Suprapubic skin (tissue), 4 donors: Measurements from ENCODE around the gene SHMT2. TPM values are rescaled to one million over a fixed set of nuclear protein-coding genes. Genes with fewer than 3 reads are reported as not detected.

ENCODE experiments used
- DNase-seq, 2 donors: peaks; one replicate each; pipeline ENCODE4 v3.0.0-alpha.2; 2019; ENCODE audit warnings: low spot score in 2 of 2
- H3K27ac ChIP-seq: fragments of 200-600 bp; sonication (generic); one replicate; pipeline ENCODE4 v1.5.1; 2019
- H3K27me3 ChIP-seq: fragments of 200-600 bp; sonication (generic); one replicate; pipeline ENCODE4 v1.5.1; 2019
- H3K36me3 ChIP-seq: fragments of 200-600 bp; sonication (generic); one replicate; pipeline ENCODE4 v1.5.1; 2019
- H3K4me1 ChIP-seq: fragments of 200-600 bp; sonication (generic); one replicate; pipeline ENCODE4 v1.5.1; 2019
- H3K4me3 ChIP-seq: fragments of 200-600 bp; sonication (generic); one replicate; pipeline ENCODE4 v1.5.1; 2019; ENCODE audit warnings: mild to moderate bottlenecking
- H3K9me3 ChIP-seq: fragments of 200-600 bp; sonication (generic); one replicate; pipeline ENCODE4 v1.5.1; 2019
- CTCF ChIP-seq, 2 donors: fragments of 200-600 bp in 1 of 2; fragments of 450-650 bp in 1 of 2; sonication (generic) in 1 of 2; IDR thresholded peaks; one replicate each; pipeline ENCODE4 v1.5.1; 2016 to 2019; ENCODE audit warnings: antibody characterized with exemption in 2 of 2, mild to moderate bottlenecking in 1 of 2, moderate library complexity in 1 of 2
- EP300 ChIP-seq: sonication (generic); formaldehyde crosslinking; IDR thresholded peaks from one replicate; pipeline ENCODE4 v1.6.1; 2017; ENCODE audit warnings: antibody characterized with exemption
- POLR2A ChIP-seq, 2 donors: fragments of 450-650 bp; IDR thresholded peaks; one replicate each; pipeline ENCODE4 v1.6.1; 2017; ENCODE audit warnings: antibody characterized with exemption in 2 of 2, mild to moderate bottlenecking in 2 of 2, moderate library complexity in 2 of 2
- POLR2AphosphoS5 ChIP-seq, 3 donors: sonication (generic); formaldehyde crosslinking; IDR thresholded peaks; one replicate each; pipeline ENCODE4 v1.6.1; 2017; ENCODE audit warnings: antibody characterized with exemption in 3 of 3
- WGBS: methylation state at CpG from one replicate; pipeline ENCODE4 v1.1.5; 2018; 5-methylcytosine and 5-hydroxymethylcytosine counted together
- total RNA-seq, 4 donors: library from RNA; depleted of rRNA; stranded (reverse); fragments of >200 nt; gene quantifications; one replicate each; pipeline ENCODE4 v1.1.0, GENCODE V29; 2016

The SHMT2 gene
- total RNA-seq, 4 donors from 2014 or later = 53.5 to 87.2 (median 70.3) TPM

- TF ChIP-seq POLR2A (IDR thresholded peaks at IDR 0.05) = no peak
- TF ChIP-seq CTCF (IDR thresholded peaks at IDR 0.05) = peak; percentile 100
- TF ChIP-seq EP300 = no peak
- TF ChIP-seq POLR2AphosphoS5 (IDR thresholded peaks at IDR 0.05) = peak in 1 of 3 donors; percentile 21
- peak overlapping the region; percentile 56 for H3K4me3 ChIP-seq
- H3K27me3 ChIP-seq = peaks cover 61% of the 10 kb centered on the region
- H3K9me3 ChIP-seq = no peaks in the 10 kb centered on the region
- 4% methylated on average over 14 of the region's 47 CpGs for WGBS
- H3K4me1 ChIP-seq = peaks cover 96% of the 10 kb centered on the region
- peaks cover 8% of the 10 kb centered on the region for H3K36me3 ChIP-seq
- no peak overlapping the region for H3K27ac ChIP-seq
- peak; percentile 93 for DNase-seq
Measured at GRCh38 chr12:57238854-57239554, 9.5 kb downstream of the SHMT2 start.

GRCh38 chr12:57239587-57240065 is 10.1 kb downstream of the SHMT2 start:
- TF ChIP-seq CTCF (IDR thresholded peaks at IDR 0.05) (no peak), EP300 (no peak), POLR2A (IDR thresholded peaks at IDR 0.05) (no peak), POLR2AphosphoS5 (IDR thresholded peaks at IDR 0.05) (no peak)
- H3K4me1 ChIP-seq = peaks cover 95% of the 10 kb centered on the region
- DNase-seq = no peak
- under 1% methylated on average over 14 of the region's 14 CpGs for WGBS
- peaks cover 2% of the 10 kb centered on the region for H3K36me3 ChIP-seq
- no peaks in the 10 kb centered on the region for H3K9me3 ChIP-seq
- H3K27ac ChIP-seq = no peak overlapping the region
- peaks cover 66% of the 10 kb centered on the region for H3K27me3 ChIP-seq
- peak overlapping the region; percentile 56 for H3K4me3 ChIP-seq

GRCh38 chr12:57240066-57240921 is 10.8 kb downstream of the SHMT2 start:
- no peaks in the 10 kb centered on the region for H3K9me3 ChIP-seq
- H3K4me3 ChIP-seq = peak overlapping the region; percentile 56
- WGBS = under 1% methylated on average over 57 of the region's 72 CpGs
- DNase-seq = peak in 1 of 2 donors; percentile 74
- peaks cover 66% of the 10 kb centered on the region for H3K27me3 ChIP-seq
- peaks cover 88% of the 10 kb centered on the region for H3K4me1 ChIP-seq
- no peak overlapping the region for H3K27ac ChIP-seq
- H3K36me3 ChIP-seq = no peaks in the 10 kb centered on the region
- TF ChIP-seq POLR2A (IDR thresholded peaks at IDR 0.05) = no peak
- TF ChIP-seq POLR2AphosphoS5 (IDR thresholded peaks at IDR 0.05) = no peak
- TF ChIP-seq EP300 = no peak
- no peak for TF ChIP-seq CTCF (IDR thresholded peaks at IDR 0.05)

GRCh38 chr12:57240926-57241401 is 11.5 kb downstream of the SHMT2 start:
- Histone ChIP-seq H3K9me3 (no peaks in the 10 kb centered on the region), H3K4me3 (peak overlapping the region; percentile 56), H3K27ac (no peak overlapping the region), H3K36me3 (no peaks in the 10 kb centered on the region), H3K4me1 (peaks cover 81% of the 10 kb centered on the region), H3K27me3 (peaks cover 66% of the 10 kb centered on the region)
- DNase-seq = peak in 1 of 2 donors; percentile 70
- TF ChIP-seq POLR2A (IDR thresholded peaks at IDR 0.05) = no peak
- TF ChIP-seq CTCF (IDR thresholded peaks at IDR 0.05) = no peak
- no peak for TF ChIP-seq EP300
- no peak for TF ChIP-seq POLR2AphosphoS5 (IDR thresholded peaks at IDR 0.05)
- 25% methylated on average over 6 of the region's 19 CpGs for WGBS
